ENCODE data around the gene C2CD4C. TPM values are rescaled to one million over a fixed set of nuclear protein-coding genes. Genes with fewer than 3 reads are reported as not detected.
"Not testable (repeated sequence)": the region's sequence is repeated elsewhere in the genome, so short reads cannot be mapped to it uniquely, and the experiment has no call there.

C2CD4C gene
- total RNA-seq, 2 donors from 2014 or later: 1.1 to 2.9 TPM

DNA sequence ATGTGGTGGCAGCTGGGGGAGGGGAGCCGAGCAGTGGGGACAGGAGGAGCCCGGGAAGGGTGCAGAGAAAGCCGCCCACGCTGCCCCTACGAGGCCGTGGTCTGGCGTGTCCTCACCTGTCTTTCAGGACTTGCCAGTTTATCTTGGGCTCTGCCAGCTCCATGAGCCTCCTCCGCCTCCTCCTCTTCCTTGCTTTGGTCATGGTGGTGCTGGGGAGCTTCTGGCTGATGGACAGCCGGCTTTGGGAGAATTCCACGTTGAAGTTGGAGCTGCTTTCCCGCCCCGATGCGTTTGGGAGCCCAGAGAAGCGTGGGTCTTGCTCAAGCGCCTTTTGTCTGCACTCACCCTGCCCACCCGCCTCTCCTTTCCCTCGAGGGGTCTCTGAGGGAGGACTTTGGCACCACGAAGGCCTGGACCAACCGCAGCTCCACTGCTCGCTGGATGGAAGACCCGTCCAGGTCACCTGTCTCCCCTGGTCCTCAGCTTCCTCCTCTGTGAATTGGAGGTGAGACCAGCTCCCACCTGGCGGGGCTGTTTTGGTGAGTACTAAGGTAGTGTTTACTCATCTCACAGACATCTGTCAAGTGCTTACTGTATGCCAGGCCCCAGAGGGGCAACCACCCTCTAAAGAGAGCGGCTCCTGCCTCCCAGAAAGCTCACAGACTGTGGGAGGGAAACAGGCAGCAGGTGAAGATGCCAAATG, 34.6 kb downstream of the C2CD4C start:
- intact Hi-C loops (cut with DNase I): no loop called here
- DNase-seq (ENCODE audit: low spot score): peak; percentile 42

GRCh38 chr19:373391-374182, 35.4 kb downstream of the C2CD4C start:
- intact Hi-C loops (cut with DNase I): no loop called here
- peak; percentile 65 for DNase-seq (ENCODE audit: low spot score)

GRCh38 chr19:372306-372890, 36.5 kb downstream of the C2CD4C start:
- intact Hi-C loops (cut with DNase I): no loop called here
- DNase-seq (ENCODE audit: low spot score): peak; percentile 71

GRCh38 chr19:371501-372168, 37.3 kb downstream of the C2CD4C start:
- DNase-seq (ENCODE audit: low spot score): peak; percentile 15
- intact Hi-C loops (cut with DNase I): no loop called here

DNA sequence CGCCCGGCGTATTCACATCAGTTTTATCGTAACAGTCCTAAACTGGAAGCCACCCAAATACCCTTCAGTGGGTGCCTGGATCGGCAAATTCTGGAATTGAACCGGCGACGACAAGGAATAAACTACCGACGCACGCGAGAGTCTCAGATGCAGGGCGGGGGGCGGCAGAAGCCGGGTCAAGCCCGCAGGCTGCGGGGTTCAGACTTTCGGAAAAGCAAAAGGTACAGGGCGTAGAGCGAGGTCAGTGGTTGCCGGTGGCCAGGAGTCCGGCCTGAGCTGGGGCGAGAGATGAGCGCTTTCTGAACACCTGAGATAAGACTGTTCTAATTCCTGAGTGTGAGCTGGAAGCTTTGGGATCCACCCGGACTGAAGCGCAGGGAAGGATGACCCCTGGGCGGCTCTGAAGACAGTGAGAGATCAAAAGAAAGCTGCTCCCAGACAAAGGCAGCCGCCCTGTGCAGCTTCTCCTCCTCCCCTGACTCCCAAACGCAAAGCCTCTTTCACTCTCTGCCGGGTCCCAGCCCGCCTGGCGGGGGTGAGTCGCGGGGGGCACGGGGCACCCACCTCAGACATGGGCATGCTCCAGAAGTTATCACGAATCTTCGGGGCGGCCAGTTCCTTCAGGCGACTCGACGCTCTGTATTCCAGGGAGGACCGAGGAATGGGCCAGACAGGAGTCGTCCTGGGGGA, 38.2 kb downstream of the C2CD4C start:
- intact Hi-C loops (cut with DNase I): no loop called here
- DNase-seq (ENCODE audit: low spot score): peak; percentile 58

DNA sequence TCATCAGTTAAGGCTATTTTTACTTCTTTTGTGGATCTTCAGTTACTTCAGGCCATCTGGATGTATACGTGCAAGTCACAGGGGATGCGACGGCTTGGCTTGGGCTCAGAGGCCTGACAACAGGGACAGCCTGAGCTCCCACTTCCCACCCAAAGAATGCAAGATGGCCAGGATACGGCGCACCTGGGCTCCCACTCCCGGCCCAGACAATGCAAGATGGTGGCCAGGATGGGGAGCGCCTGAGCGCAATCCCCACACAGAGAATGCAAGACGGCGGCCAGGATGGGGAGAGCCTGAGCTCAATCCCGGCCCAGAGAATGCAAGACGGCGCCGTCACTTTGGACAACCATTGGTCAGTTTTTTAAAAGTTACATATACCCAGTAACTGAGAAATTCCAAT, 39.1 kb downstream of the C2CD4C start:
- DNase-seq (ENCODE audit: low spot score): peak; percentile 60
- intact Hi-C loops (cut with DNase I): no loop called here

DNA sequence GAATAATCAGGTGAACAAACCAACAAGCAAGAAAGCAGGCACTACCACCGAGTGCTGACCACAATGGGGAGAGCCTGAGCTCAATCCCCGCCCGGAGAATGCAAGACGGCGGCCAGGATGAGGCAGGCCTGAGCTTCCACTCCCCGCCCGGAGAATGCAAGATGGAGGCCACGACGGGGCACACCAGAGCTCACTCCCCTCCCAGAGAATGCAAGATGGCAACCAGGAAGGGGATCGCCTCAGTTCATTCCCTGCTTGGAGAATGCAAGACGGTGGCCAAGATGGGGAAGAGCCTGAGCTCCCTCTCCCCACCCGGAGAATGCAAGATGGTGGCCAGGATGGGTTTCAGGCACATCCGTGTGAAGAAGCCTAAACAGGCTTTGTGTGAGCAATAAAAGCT, 39.7 kb downstream of the C2CD4C start:
- intact Hi-C loops (cut with DNase I): no loop called here
- peak; percentile 53 for DNase-seq (ENCODE audit: low spot score)

DNA sequence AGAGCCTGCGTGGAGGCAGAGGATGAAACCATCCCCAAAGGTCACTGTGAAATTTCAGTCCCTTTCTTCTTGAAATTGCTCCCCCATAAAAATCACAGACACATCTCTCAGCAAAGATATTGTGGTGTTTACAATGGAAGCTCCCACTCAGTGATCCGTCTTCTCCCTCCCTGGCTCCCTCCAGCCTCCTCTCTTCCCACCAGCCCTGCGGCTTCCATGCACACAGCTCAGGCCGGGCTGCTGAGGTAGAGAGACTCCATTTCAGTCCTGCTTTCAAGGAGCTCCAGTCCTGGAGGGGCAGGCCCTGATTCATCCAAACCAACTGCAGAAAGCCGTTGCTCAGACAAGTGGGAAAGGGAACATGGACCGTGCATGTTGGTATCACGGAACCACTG, 40.3 kb downstream of the C2CD4C start:
- peak; percentile 59 for DNase-seq (ENCODE audit: low spot score)
- intact Hi-C loops (cut with DNase I): no loop called here

DNA sequence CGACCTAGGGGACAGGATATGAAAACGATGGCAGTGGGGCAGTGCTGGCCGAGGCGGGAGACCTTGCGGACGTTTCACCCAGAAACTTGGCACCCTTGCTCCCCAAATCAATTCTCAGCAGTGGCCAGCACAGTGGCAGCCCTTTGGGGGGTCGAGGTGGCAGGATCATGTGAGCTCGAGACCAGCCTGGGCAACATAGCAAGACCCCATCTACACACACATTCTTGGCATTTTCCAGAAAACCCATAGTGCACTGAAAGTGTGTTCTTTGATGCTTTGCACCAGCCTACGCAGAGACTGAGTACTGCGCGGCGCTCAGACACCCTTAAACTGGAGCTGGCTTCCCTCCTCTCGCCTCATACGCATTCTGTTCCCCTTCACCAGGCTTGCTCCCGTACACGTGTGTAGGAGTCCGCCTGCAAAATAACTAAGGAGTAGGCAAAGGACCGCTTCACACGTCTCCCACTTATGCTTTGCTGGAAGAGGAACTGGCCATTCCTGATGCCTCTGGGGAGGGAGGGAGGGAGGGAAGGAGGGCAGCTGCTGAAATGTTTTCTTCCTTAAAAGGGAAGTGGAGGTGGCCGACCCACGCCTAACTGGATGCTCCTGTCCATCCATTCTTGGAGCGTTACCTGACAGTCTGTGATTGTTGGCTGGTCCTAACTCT, 40.9 kb downstream of the C2CD4C start:
- intact Hi-C loops (cut with DNase I): no loop called here
- peak; percentile 43 for DNase-seq (ENCODE audit: low spot score)

- intact Hi-C loops (cut with DNase I): no loop called here
- no peak for DNase-seq (ENCODE audit: low spot score)
Measured at GRCh38 chr19:367561-367960, 41.4 kb downstream of the C2CD4C start.

DNA sequence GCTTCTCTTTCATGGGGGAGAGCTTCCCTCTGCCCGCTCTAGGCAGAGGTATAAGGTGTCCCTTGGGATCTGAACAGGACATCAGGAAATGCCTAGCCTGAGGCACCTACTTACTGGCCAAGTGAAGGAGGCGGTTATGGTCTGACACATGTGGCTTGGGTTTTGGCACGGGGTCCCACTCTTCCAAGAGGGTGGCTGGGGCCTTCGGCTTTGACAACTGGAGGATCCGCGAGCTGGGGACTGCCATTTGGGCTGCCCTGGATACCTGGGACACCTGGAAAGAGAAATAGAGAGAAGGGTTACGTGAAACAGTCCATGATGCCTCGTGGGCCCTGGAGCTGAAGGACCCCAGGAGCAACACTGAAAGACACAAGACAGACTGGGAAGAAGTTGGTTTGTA, 42.0 kb downstream of the C2CD4C start:
- DNase-seq (ENCODE audit: low spot score): no peak
- intact Hi-C loops (cut with DNase I): no loop called here

GRCh38 chr19:366205-366783, 42.7 kb downstream of the C2CD4C start:
- peak; percentile 52 for DNase-seq (ENCODE audit: low spot score)

GRCh38 chr19:364496-365287, 44.3 kb downstream of the C2CD4C start:
- peak; percentile 68 for DNase-seq (ENCODE audit: low spot score)
- intact Hi-C loops (cut with DNase I): no loop called here

More at GRCh38 chr19:366205-366783, 42.7 kb downstream of the C2CD4C start:
- intact Hi-C loops (cut with DNase I): no loop called here

DNA sequence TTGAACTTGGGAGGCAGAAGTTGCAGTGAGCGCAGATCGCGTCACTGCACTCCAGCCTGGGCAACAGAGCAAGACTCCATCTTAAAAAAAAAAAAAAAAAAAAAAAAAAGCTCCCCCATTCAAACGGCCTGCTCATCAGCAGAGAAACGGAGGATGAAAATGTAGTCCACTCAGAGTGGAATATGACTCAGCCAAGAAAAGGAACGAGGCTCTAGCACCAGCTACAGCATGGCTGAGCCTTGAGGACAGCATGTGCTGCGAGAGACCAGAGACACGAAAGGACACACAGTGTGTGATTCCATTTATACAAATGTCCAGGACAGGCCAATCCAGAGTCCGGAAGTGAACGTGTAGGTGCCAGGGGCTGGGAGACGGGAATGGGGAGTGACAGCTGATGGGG, 46.3 kb downstream of the C2CD4C start:
- intact Hi-C loops (cut with DNase I): no loop called here

GRCh38 chr19:362154-362553, 46.8 kb downstream of the C2CD4C start:
- peak; percentile 54 for DNase-seq (ENCODE audit: low spot score)
- intact Hi-C loops (cut with DNase I): no loop called here

More for the DNA sequence above, 46.3 kb downstream of the C2CD4C start:
- peak; percentile 34 for DNase-seq (ENCODE audit: low spot score)

DNA sequence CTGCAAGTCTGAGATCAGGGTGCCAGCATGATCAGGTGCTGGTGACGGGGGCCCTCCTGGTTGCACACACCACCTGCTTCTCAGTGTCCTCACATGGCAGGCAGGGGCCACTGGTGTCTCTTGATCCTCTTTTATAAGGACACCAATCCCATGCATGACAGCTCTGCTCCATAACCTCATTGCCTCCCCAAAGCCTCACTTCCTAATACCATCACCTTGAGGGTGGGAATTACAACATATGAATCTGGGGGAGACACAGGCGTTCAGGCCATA, 49.4 kb downstream of the C2CD4C start:
- intact Hi-C loops (cut with DNase I): no loop called here
- DNase-seq (ENCODE audit: low spot score): peak; percentile 28

DNA sequence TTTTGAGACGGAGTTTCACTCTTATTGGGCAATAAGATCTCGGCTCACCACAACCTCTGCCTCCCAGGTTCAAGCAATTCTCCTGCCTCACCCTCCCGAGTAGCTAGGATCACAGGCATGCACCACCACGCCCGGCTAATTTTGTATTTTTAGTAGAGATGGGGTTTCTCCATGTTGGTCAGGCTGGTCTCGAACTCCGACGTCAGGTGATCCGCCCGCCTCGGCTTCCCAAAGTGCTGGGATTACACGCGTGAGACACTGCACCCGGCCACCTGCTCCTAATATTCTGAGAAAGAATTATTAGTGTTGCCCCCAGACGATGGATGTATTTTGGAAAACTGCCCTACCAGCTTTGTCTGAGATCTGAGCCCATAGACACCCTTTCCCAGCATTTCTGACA, 53.4 kb downstream of the C2CD4C start:
- intact Hi-C loops (cut with DNase I): not testable (repeated sequence)
- peak; percentile 55 for DNase-seq (ENCODE audit: low spot score)

Data from posterior vena cava (tissue), 2 donors.